Mucosa of descending colon (tissue), 3 donors: Measurements from ENCODE around the gene PNLIPRP2. TPM values are rescaled to one million over a fixed set of nuclear protein-coding genes. Genes with fewer than 3 reads are reported as not detected.

Source experiments
- ATAC-seq: fragments of 200-7000 bp; cut with Tn5 transposase; one replicate; pipeline ENCODE4 v1.9.1; 2020; ENCODE audit warnings: mild to moderate bottlenecking, moderate library complexity
- DNase-seq, 3 donors: peaks; one replicate each; pipeline ENCODE4 v3.0.0-alpha.2; 2020
- H3K36me3 ChIP-seq: fragments of 200-600 bp; one replicate; pipeline ENCODE4 v1.8.0; 2021; ENCODE audit warnings: low read depth, mild to moderate bottlenecking
- H3K4me1 ChIP-seq: fragments of 200-600 bp; one replicate; pipeline ENCODE4 v1.8.0; 2021; ENCODE audit warnings: low read depth, mild to moderate bottlenecking
- H3K4me3 ChIP-seq: fragments of 200-600 bp; one replicate; pipeline ENCODE4 v1.8.0; 2021; ENCODE audit warnings: mild to moderate bottlenecking
- H3K9me3 ChIP-seq: fragments of 200-600 bp; one replicate; pipeline ENCODE4 v1.8.0; 2021; ENCODE audit warnings: mild to moderate bottlenecking
- intact Hi-C, 2 donors: fragments of 100-400 bp; cut with DNase I in 1 of 2; cut with micrococcal nuclease in 1 of 2; formaldehyde crosslinking; loops; one replicate each; pipeline versions ENCODE4 v1.11.0 to v1.11.1; 2022; cut with DNase I, micrococcal nuclease
- total RNA-seq, 3 donors: library from RNA; stranded (reverse); fragmentation: NEBNext Ultra II Directional in 2 of 3; extraction: Animal tissue kit (Norgen Biotek cat#: 25700) in 2 of 3; gene quantifications; one replicate each; pipeline versions ENCODE4 v1.2.1 to v1.2.4, GENCODE V29; 2021 to 2023
- TF ChIP-seq, protein P1 (sequence below): fragments of 200-600 bp; IDR thresholded peaks from one replicate; pipeline ENCODE4 v1.8.0; 2022; ENCODE audit warnings: antibody characterized with exemption, mild to moderate bottlenecking
- donor health status: DM: no; HTN: no; CAD: no; lungs with moderate emphysema.
- donor health status: DM: no; HTN: no; CAD: no.
- donor health status: DM: no; HTN: yes; CAD: no.

PNLIPRP2 gene
- total RNA-seq, 3 donors from 2014 or later = 2.8 to 8.9 (median 2.8) TPM

- no peak for ATAC-seq
- intact Hi-C loops = no loop called here
- TF ChIP-seq, protein P1, sequence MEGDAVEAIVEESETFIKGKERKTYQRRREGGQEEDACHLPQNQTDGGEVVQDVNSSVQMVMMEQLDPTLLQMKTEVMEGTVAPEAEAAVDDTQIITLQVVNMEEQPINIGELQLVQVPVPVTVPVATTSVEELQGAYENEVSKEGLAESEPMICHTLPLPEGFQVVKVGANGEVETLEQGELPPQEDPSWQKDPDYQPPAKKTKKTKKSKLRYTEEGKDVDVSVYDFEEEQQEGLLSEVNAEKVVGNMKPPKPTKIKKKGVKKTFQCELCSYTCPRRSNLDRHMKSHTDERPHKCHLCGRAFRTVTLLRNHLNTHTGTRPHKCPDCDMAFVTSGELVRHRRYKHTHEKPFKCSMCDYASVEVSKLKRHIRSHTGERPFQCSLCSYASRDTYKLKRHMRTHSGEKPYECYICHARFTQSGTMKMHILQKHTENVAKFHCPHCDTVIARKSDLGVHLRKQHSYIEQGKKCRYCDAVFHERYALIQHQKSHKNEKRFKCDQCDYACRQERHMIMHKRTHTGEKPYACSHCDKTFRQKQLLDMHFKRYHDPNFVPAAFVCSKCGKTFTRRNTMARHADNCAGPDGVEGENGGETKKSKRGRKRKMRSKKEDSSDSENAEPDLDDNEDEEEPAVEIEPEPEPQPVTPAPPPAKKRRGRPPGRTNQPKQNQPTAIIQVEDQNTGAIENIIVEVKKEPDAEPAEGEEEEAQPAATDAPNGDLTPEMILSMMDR = no peak
- no peak for DNase-seq
- Histone ChIP-seq H3K4me3 (no peak overlapping the region), H3K9me3 (no peaks in the 10 kb centered on the region), H3K4me1 (peaks cover 3% of the 10 kb centered on the region), H3K36me3 (no peaks in the 10 kb centered on the region)
These were observed 13.4 kb upstream of the PNLIPRP2 start for GRCh38 chr10:116607336-116607735.

GRCh38 chr10:116608686-116609594 lies 11.8 kb upstream of the PNLIPRP2 start:
- Histone ChIP-seq H3K36me3 (no peaks in the 10 kb centered on the region), H3K4me1 (peaks cover 3% of the 10 kb centered on the region), H3K4me3 (peak overlapping the region; percentile 17), H3K9me3 (no peaks in the 10 kb centered on the region)
- peak in 2 of 3 donors; percentile 39 to 52 for DNase-seq
- TF ChIP-seq, protein P1 = no peak
- ATAC-seq = peak; percentile 57
- intact Hi-C loops = no loop called here

DNA sequence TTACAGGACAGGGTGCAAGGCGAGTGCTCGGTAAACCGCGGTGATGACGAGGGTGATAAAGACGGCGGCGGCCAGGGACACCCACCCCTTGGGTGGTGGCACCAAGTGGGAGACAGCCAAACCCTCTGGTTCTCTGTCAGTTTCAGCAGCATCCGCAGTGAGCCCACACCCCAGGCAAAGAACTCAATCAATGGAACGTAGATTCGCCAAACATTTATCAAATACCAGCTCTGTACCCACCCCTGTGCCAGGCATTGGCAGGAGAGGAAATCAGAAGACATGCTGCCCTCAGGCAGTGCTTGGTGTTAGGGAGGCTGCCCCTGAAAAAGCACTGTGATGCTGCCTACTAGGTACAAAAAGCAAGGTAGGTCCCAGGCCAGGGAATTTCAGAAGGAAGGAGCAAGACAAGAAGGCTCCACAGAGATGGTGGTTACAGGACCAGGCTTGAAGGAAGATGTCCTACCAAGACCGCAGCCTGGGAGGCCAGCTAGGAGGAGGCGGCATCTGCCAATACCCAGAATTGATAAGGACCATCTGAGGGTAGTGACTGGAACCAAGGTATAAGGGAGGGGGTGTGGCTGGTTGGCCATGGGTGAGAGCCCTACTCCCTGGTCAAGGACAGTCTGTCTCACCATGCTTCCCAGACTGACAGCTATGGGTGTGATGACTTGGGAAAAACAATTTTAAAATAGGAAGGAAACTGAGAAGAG lies 10.2 kb upstream of the PNLIPRP2 start:
- TF ChIP-seq, protein P1 = no peak
- H3K4me1 ChIP-seq = peaks cover 3% of the 10 kb centered on the region
- intact Hi-C loops = no loop called here
- no peaks in the 10 kb centered on the region for H3K9me3 ChIP-seq
- ATAC-seq (no peak), DNase-seq (peak in 1 of 3 donors; percentile 34)
- no peaks in the 10 kb centered on the region for H3K36me3 ChIP-seq
- no peak overlapping the region for H3K4me3 ChIP-seq

DNA sequence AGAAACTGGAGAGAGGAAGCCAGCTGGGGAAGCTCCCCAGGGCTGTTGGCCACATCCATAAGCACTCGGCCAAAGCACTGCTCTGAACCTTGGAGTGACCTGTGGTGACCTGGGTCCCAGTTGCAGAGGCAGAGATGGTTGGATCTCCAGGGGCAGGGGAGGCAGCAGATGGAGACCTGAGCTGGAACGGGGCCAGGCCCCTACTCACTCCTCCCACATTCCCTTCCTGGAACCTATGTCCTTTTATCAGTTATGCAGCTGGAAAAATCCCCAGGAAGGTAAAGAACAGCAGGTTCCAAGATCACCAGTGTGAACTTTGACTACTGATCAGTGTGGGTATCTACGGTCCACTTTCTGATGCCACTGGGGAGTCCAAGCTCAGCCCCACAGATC lies 9.6 kb upstream of the PNLIPRP2 start:
- peaks cover 3% of the 10 kb centered on the region for H3K4me1 ChIP-seq
- no peak overlapping the region for H3K4me3 ChIP-seq
- intact Hi-C loops = no loop called here
- no peaks in the 10 kb centered on the region for H3K36me3 ChIP-seq
- ATAC-seq (peak; percentile 42), DNase-seq (peak in 1 of 3 donors; percentile 40)
- no peaks in the 10 kb centered on the region for H3K9me3 ChIP-seq
- TF ChIP-seq, protein P1 = no peak

- TF ChIP-seq, protein P1 = no peak
- peaks cover 3% of the 10 kb centered on the region for H3K4me1 ChIP-seq
- H3K4me3 ChIP-seq = no peak overlapping the region
- intact Hi-C loops = no loop called here
- ATAC-seq (no peak), DNase-seq (no peak)
- no peaks in the 10 kb centered on the region for H3K36me3 ChIP-seq
- no peaks in the 10 kb centered on the region for H3K9me3 ChIP-seq
These were observed 8.5 kb upstream of the PNLIPRP2 start for GRCh38 chr10:116612107-116612769.
